ENCODE results near the gene SMARCA2. TPM values are rescaled to one million over a fixed set of nuclear protein-coding genes. Genes with fewer than 3 reads are reported as not detected.

The SMARCA2 gene
- total RNA-seq, 1 donor from 2014 or later: 96.2 TPM

GRCh38 chr9:1989500-1989899 lies 25.6 kb upstream of the SMARCA2 start:
- H3K9me3 Mint-ChIP-seq: peaks cover 17% of the 10 kb centered on the region
- peaks cover 3% of the 10 kb centered on the region for H3K36me3 Mint-ChIP-seq
- DNase-seq (ENCODE audit: low spot score in 2 of 2, unreplicated experiment in 2 of 2): no peak
- no peak overlapping the region for H3K27ac Mint-ChIP-seq
- no peaks in the 10 kb centered on the region for H3K4me1 Mint-ChIP-seq
- TF ChIP-seq CTCF (IDR thresholded peaks at IDR 0.05; ENCODE audit: unreplicated experiment): no peak
- no peak overlapping the region for H3K4me3 Mint-ChIP-seq
- H3K27me3 Mint-ChIP-seq (ENCODE audit: low read depth): no peaks in the 10 kb centered on the region

- H3K27me3 Mint-ChIP-seq (ENCODE audit: low read depth): no peaks in the 10 kb centered on the region
- H3K4me3 Mint-ChIP-seq: no peak overlapping the region
- H3K4me1 Mint-ChIP-seq: peaks cover 7% of the 10 kb centered on the region
- no peaks in the 10 kb centered on the region for H3K9me3 Mint-ChIP-seq
- TF ChIP-seq CTCF (IDR thresholded peaks at IDR 0.05; ENCODE audit: unreplicated experiment): no peak
- no peak for DNase-seq (ENCODE audit: low spot score in 2 of 2, unreplicated experiment in 2 of 2)
- H3K36me3 Mint-ChIP-seq: no peaks in the 10 kb centered on the region
- H3K27ac Mint-ChIP-seq: no peak overlapping the region
Measured at GRCh38 chr9:1994180-1994579, 21.0 kb upstream of the SMARCA2 start.

- no peak for TF ChIP-seq CTCF (IDR thresholded peaks at IDR 0.05; ENCODE audit: unreplicated experiment)
Measured at GRCh38 chr9:1995084-1995483, 20.1 kb upstream of the SMARCA2 start.

GRCh38 chr9:1996156-1996555 lies 19.0 kb upstream of the SMARCA2 start:
- no peaks in the 10 kb centered on the region for H3K27me3 Mint-ChIP-seq (ENCODE audit: low read depth)
- DNase-seq (ENCODE audit: low spot score in 2 of 2, unreplicated experiment in 2 of 2): no peak
- H3K4me1 Mint-ChIP-seq: peaks cover 7% of the 10 kb centered on the region
- no peak for TF ChIP-seq CTCF (IDR thresholded peaks at IDR 0.05; ENCODE audit: unreplicated experiment)
- no peak overlapping the region for H3K27ac Mint-ChIP-seq
- H3K36me3 Mint-ChIP-seq: no peaks in the 10 kb centered on the region
- no peaks in the 10 kb centered on the region for H3K9me3 Mint-ChIP-seq
- H3K4me3 Mint-ChIP-seq: no peak overlapping the region

More at GRCh38 chr9:1995084-1995483, 20.1 kb upstream of the SMARCA2 start:
- Mint-ChIP-seq H3K4me1 (peaks cover 7% of the 10 kb centered on the region), H3K27me3 (ENCODE audit: low read depth) (no peaks in the 10 kb centered on the region), H3K4me3 (no peak overlapping the region), H3K9me3 (no peaks in the 10 kb centered on the region), H3K27ac (no peak overlapping the region), H3K36me3 (no peaks in the 10 kb centered on the region)
- DNase-seq (ENCODE audit: low spot score in 2 of 2, unreplicated experiment in 2 of 2): no peak

GRCh38 chr9:1997646-1998045 lies 17.5 kb upstream of the SMARCA2 start:
- DNase-seq (ENCODE audit: low spot score in 2 of 2, unreplicated experiment in 2 of 2): no peak
- no peaks in the 10 kb centered on the region for H3K27me3 Mint-ChIP-seq (ENCODE audit: low read depth)
- peaks cover 7% of the 10 kb centered on the region for H3K4me1 Mint-ChIP-seq
- H3K36me3 Mint-ChIP-seq: no peaks in the 10 kb centered on the region
- no peak for TF ChIP-seq CTCF (IDR thresholded peaks at IDR 0.05; ENCODE audit: unreplicated experiment)
- no peak overlapping the region for H3K27ac Mint-ChIP-seq
- H3K9me3 Mint-ChIP-seq: no peaks in the 10 kb centered on the region
- no peak overlapping the region for H3K4me3 Mint-ChIP-seq

GRCh38 chr9:1998111-1998510 lies 17.0 kb upstream of the SMARCA2 start:
- TF ChIP-seq CTCF (IDR thresholded peaks at IDR 0.05; ENCODE audit: unreplicated experiment): no peak
- no peaks in the 10 kb centered on the region for H3K27me3 Mint-ChIP-seq (ENCODE audit: low read depth)
- no peak for DNase-seq (ENCODE audit: low spot score in 2 of 2, unreplicated experiment in 2 of 2)
- H3K4me3 Mint-ChIP-seq: no peak overlapping the region
- no peak overlapping the region for H3K27ac Mint-ChIP-seq
- H3K4me1 Mint-ChIP-seq: peaks cover 7% of the 10 kb centered on the region
- no peaks in the 10 kb centered on the region for H3K36me3 Mint-ChIP-seq
- H3K9me3 Mint-ChIP-seq: no peaks in the 10 kb centered on the region
